Measurements from ENCODE around the gene TPRG1. TPM values are rescaled to one million over a fixed set of nuclear protein-coding genes. Genes with fewer than 3 reads are reported as not detected.

TPRG1 gene
- total RNA-seq, 2 donors from 2014 or later, result 0.69 to 1.3 TPM

GRCh38 chr3:189123595-189124387, 48.0 kb upstream of the TPRG1 start:
- Histone ChIP-seq H3K27me3 (ENCODE audit: control insufficient read depth, insufficient read depth, low read length, poor library complexity, severe bottlenecking) (no peaks in the 10 kb centered on the region), H3K9me3 (ENCODE audit: control insufficient read depth, low read length) (peaks cover 17% of the 10 kb centered on the region), H3K4me3 (ENCODE audit: low read length) (no peak overlapping the region), H3K27ac (ENCODE audit: low read depth, low read length) (no peak overlapping the region), H3K4me1 (ENCODE audit: control insufficient read depth, insufficient read depth, low read length) (no peaks in the 10 kb centered on the region), H3K36me3 (ENCODE audit: control insufficient read depth, insufficient read depth, low read length) (no peaks in the 10 kb centered on the region), H3K9ac (ENCODE audit: extremely low read depth, low read length, poor library complexity, severe bottlenecking) (no peak overlapping the region)
- 90 to 93% methylated on average over 9 to 11 of the region's 11 CpGs for WGBS, 2 experiments (ENCODE audit: insufficient coverage in 1 of 2, insufficient read length in 1 of 2)
- no peak for DNase-seq
- Mint-ChIP-seq H3K9me3 (peaks cover 17% of the 10 kb centered on the region), H3K4me1 (peaks cover 2% of the 10 kb centered on the region), H3K4me3 (no peak overlapping the region), H3K27ac (no peak overlapping the region), H3K27me3 (ENCODE audit: insufficient read depth) (no peaks in the 10 kb centered on the region), H3K36me3 (ENCODE audit: low read depth) (no peaks in the 10 kb centered on the region)
- TF ChIP-seq CTCF (conservative IDR thresholded peaks at IDR 0.05), result no peak

DNA sequence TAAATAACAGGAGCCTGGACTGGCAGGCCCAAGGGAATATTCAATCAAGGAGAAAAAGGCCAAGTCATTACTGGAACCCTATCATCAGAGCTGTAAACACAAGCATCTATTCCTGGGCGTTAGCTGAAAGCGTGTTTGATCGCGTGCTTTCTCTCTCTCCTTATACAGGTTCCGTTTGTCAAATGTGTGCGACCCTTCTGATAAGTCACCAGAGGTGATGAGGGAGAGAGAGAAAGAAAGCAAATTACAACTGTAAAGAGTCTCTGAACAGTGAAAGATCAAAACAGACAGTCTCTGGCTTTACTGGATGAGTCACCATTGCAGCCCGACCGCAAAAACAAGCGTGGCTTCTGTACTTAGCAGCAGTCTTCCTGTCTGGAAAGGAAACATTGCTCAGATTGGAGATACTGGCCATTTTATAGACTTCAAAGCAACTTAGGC, 39.5 kb upstream of the TPRG1 start:
- Histone ChIP-seq H3K4me1 (ENCODE audit: control insufficient read depth, insufficient read depth, low read length) (no peaks in the 10 kb centered on the region), H3K9me3 (ENCODE audit: control insufficient read depth, low read length) (no peaks in the 10 kb centered on the region), H3K27me3 (ENCODE audit: control insufficient read depth, insufficient read depth, low read length, poor library complexity, severe bottlenecking) (no peaks in the 10 kb centered on the region), H3K4me3 (ENCODE audit: low read length) (no peak overlapping the region), H3K36me3 (ENCODE audit: control insufficient read depth, insufficient read depth, low read length) (no peaks in the 10 kb centered on the region), H3K9ac (ENCODE audit: extremely low read depth, low read length, poor library complexity, severe bottlenecking) (no peak overlapping the region), H3K27ac (ENCODE audit: low read depth, low read length) (no peak overlapping the region)
- Mint-ChIP-seq H3K4me1 (peaks cover under 1% of the 10 kb centered on the region), H3K4me3 (no peak overlapping the region), H3K9me3 (no peaks in the 10 kb centered on the region), H3K27me3 (ENCODE audit: insufficient read depth) (no peaks in the 10 kb centered on the region), H3K27ac (no peak overlapping the region), H3K36me3 (ENCODE audit: low read depth) (no peaks in the 10 kb centered on the region)
- 89 to 91% methylated on average over 3 to 9 of the region's 9 CpGs for WGBS, 2 experiments (ENCODE audit: insufficient coverage in 1 of 2, insufficient read length in 1 of 2)
- no peak for DNase-seq
- no peak for TF ChIP-seq CTCF (conservative IDR thresholded peaks at IDR 0.05)

- no peaks in the 10 kb centered on the region for H3K9me3 ChIP-seq (ENCODE audit: control insufficient read depth, low read length)
- WGBS, 2 experiments (ENCODE audit: insufficient coverage in 1 of 2, insufficient read length in 1 of 2), result 86 to 98% methylated on average over 1 to 2 of the region's 2 CpGs
- H3K9ac ChIP-seq (ENCODE audit: extremely low read depth, low read length, poor library complexity, severe bottlenecking), result no peak overlapping the region
- Mint-ChIP-seq H3K27me3 (ENCODE audit: insufficient read depth) (no peaks in the 10 kb centered on the region), H3K9me3 (no peaks in the 10 kb centered on the region), H3K4me3 (no peak overlapping the region), H3K27ac (no peak overlapping the region), H3K36me3 (ENCODE audit: low read depth) (no peaks in the 10 kb centered on the region), H3K4me1 (peaks cover 5% of the 10 kb centered on the region)
- no peak for TF ChIP-seq CTCF (conservative IDR thresholded peaks at IDR 0.05)
- no peak overlapping the region for H3K4me3 ChIP-seq (ENCODE audit: low read length)
- H3K27me3 ChIP-seq (ENCODE audit: control insufficient read depth, insufficient read depth, low read length, poor library complexity, severe bottlenecking), result no peaks in the 10 kb centered on the region
- DNase-seq, result no peak
- no peaks in the 10 kb centered on the region for H3K36me3 ChIP-seq (ENCODE audit: control insufficient read depth, insufficient read depth, low read length)
- H3K4me1 ChIP-seq (ENCODE audit: control insufficient read depth, insufficient read depth, low read length), result no peaks in the 10 kb centered on the region
- H3K27ac ChIP-seq (ENCODE audit: low read depth, low read length), result no peak overlapping the region
These were observed 38.9 kb upstream of the TPRG1 start for GRCh38 chr3:189132839-189133238.

All from endodermal cell (in vitro differentiated cells).